LNCaP clone FGC (cell line): ENCODE results near the gene DGKG.

ENCODE experiments used
- DNase-seq: peaks from one replicate; pipeline ENCODE4 v3.0.0-alpha.2; 2011; ENCODE audit warnings: low read depth
- H3K4me3 ChIP-seq: 2 replicates; pipeline ENCODE4 v1.5.1; 2011; ENCODE audit warnings: mild to moderate bottlenecking, low read depth, low read length, control low read depth
- TF ChIP-seq, protein P1 (sequence below): IDR thresholded peaks from 2 replicates; pipeline ENCODE4 v1.5.1; 2012; ENCODE audit warnings: mild to moderate bottlenecking; ENCODE audit not compliant: control insufficient read depth, insufficient read depth; ENCODE audit errors: extremely low read depth

DGKG gene

GRCh38 chr3:186121278-186121677 is 240.8 kb downstream of the DGKG start:
- no peak for DNase-seq
- TF ChIP-seq, protein P1, sequence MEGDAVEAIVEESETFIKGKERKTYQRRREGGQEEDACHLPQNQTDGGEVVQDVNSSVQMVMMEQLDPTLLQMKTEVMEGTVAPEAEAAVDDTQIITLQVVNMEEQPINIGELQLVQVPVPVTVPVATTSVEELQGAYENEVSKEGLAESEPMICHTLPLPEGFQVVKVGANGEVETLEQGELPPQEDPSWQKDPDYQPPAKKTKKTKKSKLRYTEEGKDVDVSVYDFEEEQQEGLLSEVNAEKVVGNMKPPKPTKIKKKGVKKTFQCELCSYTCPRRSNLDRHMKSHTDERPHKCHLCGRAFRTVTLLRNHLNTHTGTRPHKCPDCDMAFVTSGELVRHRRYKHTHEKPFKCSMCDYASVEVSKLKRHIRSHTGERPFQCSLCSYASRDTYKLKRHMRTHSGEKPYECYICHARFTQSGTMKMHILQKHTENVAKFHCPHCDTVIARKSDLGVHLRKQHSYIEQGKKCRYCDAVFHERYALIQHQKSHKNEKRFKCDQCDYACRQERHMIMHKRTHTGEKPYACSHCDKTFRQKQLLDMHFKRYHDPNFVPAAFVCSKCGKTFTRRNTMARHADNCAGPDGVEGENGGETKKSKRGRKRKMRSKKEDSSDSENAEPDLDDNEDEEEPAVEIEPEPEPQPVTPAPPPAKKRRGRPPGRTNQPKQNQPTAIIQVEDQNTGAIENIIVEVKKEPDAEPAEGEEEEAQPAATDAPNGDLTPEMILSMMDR = no peak
- H3K4me3 ChIP-seq = no peak overlapping the region

- DNase-seq = no peak
- H3K4me3 ChIP-seq = no peak overlapping the region
- TF ChIP-seq, protein P1 = no peak
These were observed 242.5 kb downstream of the DGKG start for GRCh38 chr3:186119499-186119898.

- DNase-seq = no peak
- TF ChIP-seq, protein P1 = no peak
- H3K4me3 ChIP-seq = no peak overlapping the region
These were observed 243.3 kb downstream of the DGKG start for GRCh38 chr3:186118692-186119091.

GRCh38 chr3:186117521-186118134 is 244.4 kb downstream of the DGKG start:
- no peak for DNase-seq
- no peak overlapping the region for H3K4me3 ChIP-seq
- TF ChIP-seq, protein P1 = no peak

DNA sequence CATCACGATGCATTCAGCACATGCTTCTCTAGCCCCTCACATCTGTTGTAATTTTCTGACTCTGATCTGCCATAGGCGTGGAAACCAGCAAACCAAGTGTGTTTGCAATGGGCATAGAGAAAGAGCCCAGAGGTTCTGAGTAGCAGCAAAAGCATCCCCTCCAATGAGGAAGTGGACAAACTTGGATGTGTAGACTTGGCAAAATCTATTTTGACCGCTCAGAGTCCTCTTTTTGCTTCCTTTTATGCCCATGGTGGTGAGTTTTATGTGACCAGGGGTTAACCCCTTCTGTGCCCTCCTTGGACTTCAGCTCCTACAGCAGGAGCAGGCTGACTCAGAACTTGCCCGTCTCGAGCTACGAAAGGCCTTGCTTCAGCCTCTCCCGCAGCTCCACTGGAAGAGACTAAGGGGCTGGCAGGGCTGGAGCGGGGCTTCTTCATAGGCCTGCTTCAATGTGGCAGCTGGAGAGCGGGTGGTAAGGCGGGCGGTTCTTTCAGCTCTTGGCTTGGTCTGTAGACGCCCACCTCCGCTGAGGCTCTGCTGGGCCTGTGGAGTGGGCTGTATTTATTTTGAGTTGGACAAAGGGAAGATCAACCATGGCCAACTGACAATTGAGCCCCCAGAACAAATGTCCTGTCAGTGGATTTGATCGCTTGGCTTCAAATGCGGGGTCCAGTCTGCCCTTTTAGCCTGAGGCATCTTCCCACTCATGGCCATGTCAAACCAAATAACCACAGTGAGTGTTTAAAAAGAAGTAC is 246.6 kb downstream of the DGKG start:
- DNase-seq = no peak
- no peak overlapping the region for H3K4me3 ChIP-seq
- TF ChIP-seq, protein P1 = no peak

DNA sequence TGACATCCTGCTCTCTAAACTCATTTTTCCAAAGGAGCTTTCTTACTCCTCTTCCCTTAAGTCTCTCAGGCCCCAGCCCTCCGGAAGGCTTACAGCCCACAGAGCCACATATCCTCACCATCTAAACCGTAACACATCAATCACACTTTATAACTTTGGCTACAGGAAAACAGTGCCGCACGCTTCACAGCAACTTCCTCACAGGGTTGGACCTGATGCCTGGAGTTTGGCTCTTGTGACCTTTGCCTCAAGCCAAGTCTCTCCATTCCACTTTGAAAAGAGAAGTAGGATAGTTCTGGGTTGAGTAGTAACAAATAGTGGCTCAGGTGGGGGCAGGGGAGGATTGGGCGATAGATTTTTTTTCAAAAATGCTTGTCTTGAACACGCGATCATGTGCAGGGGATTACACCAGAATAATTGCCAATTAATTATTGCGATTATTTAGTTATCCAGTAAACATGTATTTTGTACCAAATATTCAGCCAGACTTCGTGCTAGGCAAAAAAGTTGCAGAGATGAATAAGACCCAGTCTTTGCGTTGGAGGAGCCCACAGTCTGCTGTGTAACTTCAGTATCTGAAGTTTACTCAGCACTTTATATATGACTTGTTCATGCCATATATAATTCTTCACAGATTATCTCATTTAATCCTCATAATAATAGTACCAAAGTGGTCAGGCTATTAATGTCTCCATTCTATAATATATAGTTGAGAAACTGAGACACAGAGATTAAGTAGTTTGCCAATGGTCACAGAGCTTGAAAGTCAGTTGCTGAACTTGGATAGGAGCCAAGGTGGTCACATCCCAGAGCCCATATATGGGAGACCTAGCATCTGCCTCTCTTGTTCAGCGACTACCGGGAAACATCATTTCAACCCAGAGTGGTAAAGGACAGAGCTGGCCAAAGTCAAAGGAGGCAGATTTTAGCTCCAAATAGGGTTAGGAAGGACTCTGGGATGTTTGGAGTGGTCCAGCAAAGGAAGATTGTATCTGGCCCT is 250.8 kb downstream of the DGKG start:
- TF ChIP-seq, protein P1 = no peak
- no peak for DNase-seq

More for the DNA sequence above, 250.8 kb downstream of the DGKG start:
- H3K4me3 ChIP-seq = no peak overlapping the region
